Esophagus squamous epithelium (tissue), 4 donors: Measurements from ENCODE around the gene NTN3.

ENCODE experiments used
- CTCF ChIP-seq, 6 experiments: fragments of 450-650 bp in 4 of 6; fragments of 200-600 bp in 2 of 6; sonication (generic) in 2 of 6; IDR thresholded peaks; one replicate each; pipeline ENCODE4 v1.5.1; 2016 to 2019; ENCODE audit warnings: antibody characterized with exemption in 6 of 6, mild to moderate bottlenecking in 4 of 6, moderate library complexity in 4 of 6
- POLR2A ChIP-seq, 4 donors: fragments of 450-650 bp; IDR thresholded peaks; one replicate each; pipeline ENCODE4 v1.6.1; 2017; ENCODE audit warnings: antibody characterized with exemption in 4 of 4, mild to moderate bottlenecking in 4 of 4, moderate library complexity in 3 of 4

GRCh38 chr16:2507052-2507659 is 36.1 kb downstream of the NTN3 start:
- TF ChIP-seq CTCF (IDR thresholded peaks at IDR 0.05) (no peak), POLR2A (IDR thresholded peaks at IDR 0.05) (peak in 1 of 4 donors; percentile 42)
